ENCODE results near the gene DOCK9.
"Not testable (repeated sequence)": the region's sequence is repeated elsewhere in the genome, so short reads cannot be mapped to it uniquely, and the experiment has no call there.

DOCK9 gene

GRCh38 chr13:98812186-98812790, 165.6 kb downstream of the DOCK9 start:
- not testable (repeated sequence) for DNase-seq

- DNase-seq: no peak
Observed at GRCh38 chr13:98810746-98811145, 167.1 kb downstream of the DOCK9 start.

GRCh38 chr13:98809345-98809777, 168.5 kb downstream of the DOCK9 start:
- no peak for DNase-seq

- DNase-seq: no peak
Observed at GRCh38 chr13:98807774-98808173, 170.1 kb downstream of the DOCK9 start.

- DNase-seq: no peak
Observed at GRCh38 chr13:98804336-98804855, 173.5 kb downstream of the DOCK9 start.

- DNase-seq: no peak
Observed at GRCh38 chr13:98803921-98804320, 173.9 kb downstream of the DOCK9 start.

- DNase-seq: no peak
Observed at GRCh38 chr13:98803111-98803561, 174.7 kb downstream of the DOCK9 start.

- no peak for DNase-seq
Observed at GRCh38 chr13:98802559-98802958, 175.3 kb downstream of the DOCK9 start.

- DNase-seq: no peak
Observed at GRCh38 chr13:98801626-98802418, 176.0 kb downstream of the DOCK9 start.

- DNase-seq: no peak
Observed at GRCh38 chr13:98800078-98800477, 177.8 kb downstream of the DOCK9 start.

- DNase-seq: no peak
Observed at GRCh38 chr13:98798849-98799645, 178.8 kb downstream of the DOCK9 start.

- DNase-seq: no peak
Observed at GRCh38 chr13:98797456-98797855, 180.4 kb downstream of the DOCK9 start.

GRCh38 chr13:98796798-98797197, 181.1 kb downstream of the DOCK9 start:
- no peak for DNase-seq

- no peak for DNase-seq
Observed at GRCh38 chr13:98796191-98796590, 181.7 kb downstream of the DOCK9 start.

- DNase-seq: no peak
Observed at GRCh38 chr13:98795220-98795619, 182.6 kb downstream of the DOCK9 start.

- no peak for DNase-seq
Observed at GRCh38 chr13:98794498-98794897, 183.4 kb downstream of the DOCK9 start.

GRCh38 chr13:98792785-98793495, 184.9 kb downstream of the DOCK9 start:
- no peak for DNase-seq

GRCh38 chr13:98792321-98792720, 185.5 kb downstream of the DOCK9 start:
- DNase-seq: no peak

GRCh38 chr13:98791611-98792010, 186.3 kb downstream of the DOCK9 start:
- no peak for DNase-seq

GRCh38 chr13:98787996-98788395, 189.9 kb downstream of the DOCK9 start:
- DNase-seq: no peak

GRCh38 chr13:98787173-98787572, 190.7 kb downstream of the DOCK9 start:
- DNase-seq: no peak

- DNase-seq: no peak
Observed at GRCh38 chr13:98786023-98786422, 191.8 kb downstream of the DOCK9 start.

- no peak for DNase-seq
Observed at GRCh38 chr13:98785405-98785804, 192.5 kb downstream of the DOCK9 start.
